Testis (tissue), 3 donors: Measurements from ENCODE around the gene CYP1A1. TPM values are rescaled to one million over a fixed set of nuclear protein-coding genes. Genes with fewer than 3 reads are reported as not detected.
"Not testable (repeated sequence)": the region's sequence is repeated elsewhere in the genome, so short reads cannot be mapped to it uniquely, and the experiment has no call there.

ENCODE experiments used
- DNase-seq: peaks from one replicate; pipeline ENCODE4 v3.0.0-alpha.2; 2019
- H3K27ac ChIP-seq, 2 donors: fragments of 200-600 bp; sonication (generic); one replicate each; pipeline ENCODE4 v1.5.1; 2019
- H3K27me3 ChIP-seq: fragments of 200-600 bp; sonication (generic); one replicate; pipeline ENCODE4 v1.5.1; 2019
- H3K36me3 ChIP-seq: fragments of 200-600 bp; sonication (generic); one replicate; pipeline ENCODE4 v1.5.1; 2017; ENCODE audit warnings: low read depth; ENCODE audit errors: missing control alignments
- H3K4me1 ChIP-seq: fragments of 200-600 bp; sonication (generic); one replicate; pipeline ENCODE4 v1.5.1; 2019
- H3K4me3 ChIP-seq, 2 donors: fragments of 200-600 bp; sonication (generic); one replicate each; pipeline ENCODE4 v1.5.1; 2017 to 2019
- H3K9me3 ChIP-seq: fragments of 200-600 bp; sonication (generic); one replicate; pipeline ENCODE4 v1.5.1; 2017
- CTCF ChIP-seq, 3 experiments: fragments of 450-650 bp in 2 of 3; fragments of 200-600 bp in 1 of 3; sonication (generic) in 1 of 3; IDR thresholded peaks; one replicate each; pipeline ENCODE4 v1.5.1; 2016 to 2019; ENCODE audit warnings: antibody characterized with exemption in 3 of 3, mild to moderate bottlenecking in 2 of 3, moderate library complexity in 1 of 3
- POLR2A ChIP-seq: fragments of 450-650 bp; IDR thresholded peaks from one replicate; pipeline ENCODE4 v1.6.1; 2017; ENCODE audit warnings: antibody characterized with exemption, mild to moderate bottlenecking, moderate library complexity
- WGBS, 2 donors: methylation state at CpG; one replicate each; pipeline ENCODE4 v1.1.5; 2018; 5-methylcytosine and 5-hydroxymethylcytosine counted together
- intact Hi-C: fragments of 100-400 bp; cut with DNase I; formaldehyde crosslinking; loops from one replicate; pipeline ENCODE4 v1.15.1; 2023; ENCODE audit warnings: low total_unique reads
- polyA plus RNA-seq: library from polyadenylated mRNA; stranded (reverse); fragments of 350-450 nt; fragmentation: Illumina TruSeq; extraction: RNeasy Lipid Tissue Mini Kit (QIAGEN cat#74804); gene quantifications from one replicate; pipeline ENCODE4 v1.2.3, GENCODE V29; 2014; ENCODE audit warnings: low read depth, low replicate concordance; ENCODE audit not compliant: insufficient read depth
- total RNA-seq, 2 donors: library from RNA; depleted of rRNA; stranded (reverse); fragments of >200 nt; gene quantifications; one replicate each; pipeline ENCODE4 v1.2.3, GENCODE V29; 2016

The CYP1A1 gene
- total and polyA plus RNA-seq, 3 donors from 2014 or later = 0.19 to 5.6 (median 0.31) TPM

GRCh38 chr15:74742422-74742821 is 17.1 kb upstream of the CYP1A1 start:
- Histone ChIP-seq H3K4me3 (no peak overlapping the region), H3K27ac (no peak overlapping the region), H3K27me3 (no peaks in the 10 kb centered on the region), H3K4me1 (no peaks in the 10 kb centered on the region), H3K9me3 (no peaks in the 10 kb centered on the region), H3K36me3 (no peaks in the 10 kb centered on the region)
- TF ChIP-seq POLR2A (no peak), CTCF (IDR thresholded peaks at IDR 0.05) (no peak)
- intact Hi-C loops = no loop called here
- no peak for DNase-seq
- 80 to 86% methylated on average over 5 of the region's 5 CpGs for WGBS, 2 donors

- H3K4me3 ChIP-seq, H3K27ac ChIP-seq, DNase-seq, H3K9me3 ChIP-seq, H3K36me3 ChIP-seq, H3K4me1 ChIP-seq, H3K27me3 ChIP-seq, intact Hi-C loops: not testable (repeated sequence)
- 18 to 38% methylated on average over 5 of the region's 5 CpGs for WGBS, 2 donors
These were observed 12.9 kb upstream of the CYP1A1 start for GRCh38 chr15:74738239-74738638.

- intact Hi-C loops = no loop called here
- H3K36me3 ChIP-seq = no peaks in the 10 kb centered on the region
- DNase-seq = no peak
- H3K27me3 ChIP-seq = no peaks in the 10 kb centered on the region
- H3K9me3 ChIP-seq = no peaks in the 10 kb centered on the region
- H3K4me3 ChIP-seq = no peak overlapping the region
- 86 to 94% methylated on average over 3 of the region's 3 CpGs for WGBS, 2 donors
- H3K4me1 ChIP-seq = no peaks in the 10 kb centered on the region
- no peak overlapping the region for H3K27ac ChIP-seq
- TF ChIP-seq POLR2A (no peak), CTCF (IDR thresholded peaks at IDR 0.05) (no peak)
These were observed 10.0 kb upstream of the CYP1A1 start for GRCh38 chr15:74735305-74735704.

GRCh38 chr15:74733269-74733668 is 7.9 kb upstream of the CYP1A1 start:
- H3K27ac ChIP-seq = no peak overlapping the region
- 83 to 97% methylated on average over 3 of the region's 3 CpGs for WGBS, 2 donors
- intact Hi-C loops = no loop called here
- no peaks in the 10 kb centered on the region for H3K4me1 ChIP-seq
- DNase-seq = no peak
- H3K9me3 ChIP-seq = no peaks in the 10 kb centered on the region
- no peaks in the 10 kb centered on the region for H3K36me3 ChIP-seq
- no peak overlapping the region for H3K4me3 ChIP-seq
- TF ChIP-seq CTCF (IDR thresholded peaks at IDR 0.05) (no peak), POLR2A (no peak)
- no peaks in the 10 kb centered on the region for H3K27me3 ChIP-seq

GRCh38 chr15:74732846-74733245 is 7.5 kb upstream of the CYP1A1 start:
- Histone ChIP-seq H3K27ac (no peak overlapping the region), H3K36me3 (no peaks in the 10 kb centered on the region), H3K4me3 (no peak overlapping the region), H3K27me3 (no peaks in the 10 kb centered on the region), H3K9me3 (no peaks in the 10 kb centered on the region), H3K4me1 (no peaks in the 10 kb centered on the region)
- TF ChIP-seq CTCF (IDR thresholded peaks at IDR 0.05) = no peak
- TF ChIP-seq POLR2A = no peak
- DNase-seq = no peak
- 84 to 85% methylated on average over 3 to 5 of the region's 5 CpGs for WGBS, 2 donors
- intact Hi-C loops = no loop called here
